ENCODE data around the gene SLC25A23.

The SLC25A23 gene

GRCh38 chr19:6413721-6414643, 45.6 kb downstream of the SLC25A23 start:
- TF ChIP-seq GATA3 (IDR thresholded peaks at IDR 0.05; ENCODE audit: low read depth, low read length) = no peak
- no peak for TF ChIP-seq GATA2 (IDR thresholded peaks at IDR 0.05; ENCODE audit: low read depth, low read length)

- no peak for TF ChIP-seq GATA3 (IDR thresholded peaks at IDR 0.05; ENCODE audit: low read depth, low read length)
- TF ChIP-seq GATA2 (IDR thresholded peaks at IDR 0.05; ENCODE audit: low read depth, low read length) = no peak
These were observed 46.3 kb downstream of the SLC25A23 start for GRCh38 chr19:6413291-6413690.

DNA sequence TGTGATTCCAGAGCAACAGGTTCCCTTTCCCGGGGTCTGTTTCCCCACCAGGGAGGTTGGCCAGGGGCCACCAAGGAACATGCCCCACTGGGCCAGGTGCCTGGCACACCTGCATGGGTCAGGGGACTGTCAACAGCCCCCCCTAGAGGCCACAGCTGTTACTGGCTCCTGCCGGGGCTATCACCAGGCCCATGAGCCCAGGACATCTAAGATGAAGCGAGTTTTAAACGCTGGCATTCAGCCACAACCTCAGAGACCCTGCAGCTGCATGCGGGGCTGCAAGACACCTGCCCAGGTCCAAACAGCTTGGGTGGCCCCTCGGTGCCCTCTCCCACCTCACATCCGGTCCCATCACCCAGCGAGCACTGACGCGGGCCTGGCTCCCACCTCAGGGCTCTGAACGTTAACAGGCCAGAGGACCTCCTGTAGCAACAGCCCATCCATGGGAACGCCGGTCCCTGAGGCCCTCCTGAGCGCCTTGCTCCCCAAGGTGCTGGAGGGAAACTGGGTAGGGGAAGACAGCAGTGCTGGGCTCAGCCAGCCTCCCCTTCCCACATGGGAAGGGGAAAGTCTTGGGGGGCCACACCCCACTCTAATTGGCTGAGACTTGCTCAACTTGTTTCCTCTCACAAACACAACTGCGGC, 47.0 kb downstream of the SLC25A23 start:
- no peak for TF ChIP-seq GATA2 (IDR thresholded peaks at IDR 0.05; ENCODE audit: low read depth, low read length)
- TF ChIP-seq GATA3 (IDR thresholded peaks at IDR 0.05; ENCODE audit: low read depth, low read length) = no peak

GRCh38 chr19:6412061-6412446, 47.5 kb downstream of the SLC25A23 start:
- TF ChIP-seq GATA2 (IDR thresholded peaks at IDR 0.05; ENCODE audit: low read depth, low read length) = no peak
- TF ChIP-seq GATA3 (IDR thresholded peaks at IDR 0.05; ENCODE audit: low read depth, low read length) = no peak

DNA sequence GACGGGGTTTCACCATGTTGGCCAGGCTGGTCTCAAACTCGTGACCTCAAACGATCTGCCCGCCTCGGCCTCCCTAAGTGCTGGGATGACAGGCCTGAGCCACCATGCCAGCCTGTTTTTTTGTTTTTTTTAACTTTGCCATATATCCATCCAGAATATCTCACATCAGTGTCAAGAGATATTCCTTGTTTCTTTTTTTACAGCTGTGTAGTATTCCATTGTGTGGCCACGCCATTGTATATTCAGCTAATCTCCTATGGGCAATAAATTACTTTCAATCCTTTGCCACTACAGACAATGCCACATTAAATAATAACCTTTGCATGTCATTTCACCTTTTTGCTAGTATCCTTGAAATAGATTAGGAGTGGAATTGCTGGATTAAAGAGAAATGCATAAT, 50.2 kb downstream of the SLC25A23 start:
- TF ChIP-seq GATA2 (IDR thresholded peaks at IDR 0.05; ENCODE audit: low read depth, low read length) = no peak
- no peak for TF ChIP-seq GATA3 (IDR thresholded peaks at IDR 0.05; ENCODE audit: low read depth, low read length)

- TF ChIP-seq GATA3 (IDR thresholded peaks at IDR 0.05; ENCODE audit: low read depth, low read length) (no peak), GATA2 (IDR thresholded peaks at IDR 0.05; ENCODE audit: low read depth, low read length) (no peak)
These were observed 53.2 kb downstream of the SLC25A23 start for GRCh38 chr19:6406401-6406800.

GRCh38 chr19:6402837-6403608, 56.6 kb downstream of the SLC25A23 start:
- TF ChIP-seq GATA2 (IDR thresholded peaks at IDR 0.05; ENCODE audit: low read depth, low read length) = no peak
- no peak for TF ChIP-seq GATA3 (IDR thresholded peaks at IDR 0.05; ENCODE audit: low read depth, low read length)

- TF ChIP-seq GATA3 (IDR thresholded peaks at IDR 0.05; ENCODE audit: low read depth, low read length) (no peak), GATA2 (IDR thresholded peaks at IDR 0.05; ENCODE audit: low read depth, low read length) (no peak)
These were observed 57.5 kb downstream of the SLC25A23 start for GRCh38 chr19:6402058-6402457.

GRCh38 chr19:6396305-6396704, 63.3 kb downstream of the SLC25A23 start:
- TF ChIP-seq GATA3 (IDR thresholded peaks at IDR 0.05; ENCODE audit: low read depth, low read length) = no peak
- TF ChIP-seq GATA2 (IDR thresholded peaks at IDR 0.05; ENCODE audit: low read depth, low read length) = no peak

- TF ChIP-seq GATA3 (IDR thresholded peaks at IDR 0.05; ENCODE audit: low read depth, low read length) (no peak), GATA2 (IDR thresholded peaks at IDR 0.05; ENCODE audit: low read depth, low read length) (no peak)
These were observed 64.8 kb downstream of the SLC25A23 start for GRCh38 chr19:6394831-6395230.

GRCh38 chr19:6393983-6394412, 65.6 kb downstream of the SLC25A23 start:
- TF ChIP-seq GATA2 (IDR thresholded peaks at IDR 0.05; ENCODE audit: low read depth, low read length) = no peak
- TF ChIP-seq GATA3 (IDR thresholded peaks at IDR 0.05; ENCODE audit: low read depth, low read length) = no peak

DNA sequence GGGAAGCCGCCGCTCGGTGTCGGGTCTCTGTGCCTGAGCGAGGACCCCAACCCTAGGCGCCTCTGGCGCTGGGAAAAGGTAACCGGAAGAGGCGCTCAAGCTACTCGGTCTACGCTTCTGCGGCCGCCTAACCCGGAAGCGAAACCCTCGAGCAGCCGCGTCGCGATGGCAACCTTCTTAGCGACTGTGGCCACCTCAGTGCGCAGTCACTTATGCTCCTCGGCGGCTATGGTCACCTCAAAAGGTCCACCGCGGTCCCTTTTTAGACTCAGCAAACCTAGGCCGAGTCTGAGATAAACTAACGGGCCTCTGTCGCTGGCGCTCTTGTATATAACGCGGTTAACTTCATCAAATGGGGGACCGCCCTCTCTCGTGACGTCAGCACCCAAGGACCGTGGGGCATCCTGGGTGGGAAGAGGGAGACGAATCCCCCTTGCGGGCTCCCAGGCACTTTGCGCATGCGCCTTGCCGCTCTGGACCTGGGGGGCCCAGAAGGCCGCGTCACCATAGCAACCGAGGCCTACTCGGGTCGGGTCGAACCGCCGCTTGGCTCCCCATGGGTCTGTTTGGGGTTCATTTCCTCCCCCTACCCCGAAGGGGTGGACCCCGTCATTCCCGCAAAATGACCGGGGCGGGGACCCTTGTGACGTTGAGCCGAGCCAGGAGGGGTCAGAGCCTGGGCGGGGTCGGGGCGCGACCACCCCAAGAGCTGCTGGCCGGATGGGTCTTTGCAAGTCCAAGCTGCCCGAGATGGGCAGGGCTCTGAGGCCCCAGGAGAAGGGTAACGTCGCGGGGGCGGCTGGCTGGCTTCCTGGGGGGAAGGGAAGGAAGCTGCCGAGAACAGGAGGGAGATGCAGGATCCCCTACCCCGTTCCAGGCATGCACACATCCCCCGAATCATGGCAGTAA, 66.3 kb downstream of the SLC25A23 start, which contains the start of gene GTF2F1:
TSS of gene GTF2F1 (minus strand) at position 91 of the 909 bp plus-strand sequence. CDS start 169 bp downstream, outside the sequence.
- TF ChIP-seq GATA2 (IDR thresholded peaks at IDR 0.05; ENCODE audit: low read depth, low read length) (no peak), GATA3 (IDR thresholded peaks at IDR 0.05; ENCODE audit: low read depth, low read length) (no peak)
